Lower lobe of right lung (tissue), 2 donors: ENCODE data around the gene COL4A6. TPM values are rescaled to one million over a fixed set of nuclear protein-coding genes. Genes with fewer than 3 reads are reported as not detected.

Source experiments
- ATAC-seq, 2 donors: fragments of 200-7000 bp; cut with Tn5 transposase; one replicate each; pipeline ENCODE4 v1.9.1; 2020 to 2022; ENCODE audit warnings: mild to moderate bottlenecking in 2 of 2, moderate library complexity in 2 of 2
- DNase-seq: peaks from one replicate; pipeline ENCODE4 v3.0.0-alpha.2; 2020
- H3K27ac ChIP-seq: fragments of 200-600 bp; one replicate; pipeline ENCODE4 v1.8.0; 2022
- H3K27me3 ChIP-seq: fragments of 200-600 bp; one replicate; pipeline ENCODE4 v1.8.0; 2022; ENCODE audit warnings: low read depth
- H3K36me3 ChIP-seq: fragments of 200-600 bp; one replicate; pipeline ENCODE4 v1.8.0; 2022; ENCODE audit warnings: mild to moderate bottlenecking
- H3K4me1 ChIP-seq: fragments of 200-600 bp; one replicate; pipeline ENCODE4 v1.8.0; 2022
- H3K4me3 ChIP-seq: fragments of 200-600 bp; one replicate; pipeline ENCODE4 v1.8.0; 2022; ENCODE audit warnings: mild to moderate bottlenecking
- H3K9me3 ChIP-seq: fragments of 200-600 bp; one replicate; pipeline ENCODE4 v1.8.0; 2022
- intact Hi-C: fragments of 100-400 bp; cut with DNase I; formaldehyde crosslinking; loops from one replicate; pipeline ENCODE4 v1.11.0; 2022
- total RNA-seq: library from RNA; stranded (reverse); fragmentation: NEBNext Ultra II Directional; extraction: Animal tissue kit (Norgen Biotek cat#: 25700); gene quantifications from one replicate; pipeline ENCODE4 v1.2.1, GENCODE V29; 2021
- TF ChIP-seq, protein P1 (sequence below): fragments of 200-600 bp; IDR thresholded peaks from one replicate; pipeline ENCODE4 v1.8.0; 2022; ENCODE audit warnings: antibody characterized with exemption, mild to moderate bottlenecking
- donor health status: DM: no; HTN: yes; CAD: no; lungs with severe emphysema.

The COL4A6 gene
- total RNA-seq, 1 donor from 2014 or later: 1.8 TPM

DNA sequence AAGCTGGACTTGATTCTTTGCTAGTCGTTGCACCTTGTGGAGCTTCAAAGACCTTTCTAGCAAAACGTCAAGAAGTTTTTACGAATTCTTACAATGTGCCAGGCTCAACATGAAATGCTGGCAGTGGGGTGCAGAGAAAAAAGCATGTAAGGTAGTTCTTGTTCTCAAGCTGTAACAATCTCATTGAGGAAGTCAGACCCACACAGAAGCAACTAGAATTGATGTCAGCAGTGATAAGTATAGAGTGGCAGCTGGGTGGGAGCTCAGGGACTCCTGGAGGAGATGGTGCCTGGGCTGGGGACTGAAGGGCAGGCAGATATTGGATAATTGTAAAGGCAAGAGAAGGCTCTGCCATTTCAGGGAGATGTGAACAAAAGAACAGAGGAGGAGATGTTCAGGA, 264.3 kb downstream of the COL4A6 start:
- no peaks in the 10 kb centered on the region for H3K9me3 ChIP-seq
- no peaks in the 10 kb centered on the region for H3K4me1 ChIP-seq
- TF ChIP-seq, protein P1, sequence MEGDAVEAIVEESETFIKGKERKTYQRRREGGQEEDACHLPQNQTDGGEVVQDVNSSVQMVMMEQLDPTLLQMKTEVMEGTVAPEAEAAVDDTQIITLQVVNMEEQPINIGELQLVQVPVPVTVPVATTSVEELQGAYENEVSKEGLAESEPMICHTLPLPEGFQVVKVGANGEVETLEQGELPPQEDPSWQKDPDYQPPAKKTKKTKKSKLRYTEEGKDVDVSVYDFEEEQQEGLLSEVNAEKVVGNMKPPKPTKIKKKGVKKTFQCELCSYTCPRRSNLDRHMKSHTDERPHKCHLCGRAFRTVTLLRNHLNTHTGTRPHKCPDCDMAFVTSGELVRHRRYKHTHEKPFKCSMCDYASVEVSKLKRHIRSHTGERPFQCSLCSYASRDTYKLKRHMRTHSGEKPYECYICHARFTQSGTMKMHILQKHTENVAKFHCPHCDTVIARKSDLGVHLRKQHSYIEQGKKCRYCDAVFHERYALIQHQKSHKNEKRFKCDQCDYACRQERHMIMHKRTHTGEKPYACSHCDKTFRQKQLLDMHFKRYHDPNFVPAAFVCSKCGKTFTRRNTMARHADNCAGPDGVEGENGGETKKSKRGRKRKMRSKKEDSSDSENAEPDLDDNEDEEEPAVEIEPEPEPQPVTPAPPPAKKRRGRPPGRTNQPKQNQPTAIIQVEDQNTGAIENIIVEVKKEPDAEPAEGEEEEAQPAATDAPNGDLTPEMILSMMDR: no peak
- DNase-seq (no peak), ATAC-seq (no peak)
- no peak overlapping the region for H3K27ac ChIP-seq
- H3K36me3 ChIP-seq: no peaks in the 10 kb centered on the region
- no peak overlapping the region for H3K4me3 ChIP-seq
- intact Hi-C loops: no loop called here
- no peaks in the 10 kb centered on the region for H3K27me3 ChIP-seq

DNA sequence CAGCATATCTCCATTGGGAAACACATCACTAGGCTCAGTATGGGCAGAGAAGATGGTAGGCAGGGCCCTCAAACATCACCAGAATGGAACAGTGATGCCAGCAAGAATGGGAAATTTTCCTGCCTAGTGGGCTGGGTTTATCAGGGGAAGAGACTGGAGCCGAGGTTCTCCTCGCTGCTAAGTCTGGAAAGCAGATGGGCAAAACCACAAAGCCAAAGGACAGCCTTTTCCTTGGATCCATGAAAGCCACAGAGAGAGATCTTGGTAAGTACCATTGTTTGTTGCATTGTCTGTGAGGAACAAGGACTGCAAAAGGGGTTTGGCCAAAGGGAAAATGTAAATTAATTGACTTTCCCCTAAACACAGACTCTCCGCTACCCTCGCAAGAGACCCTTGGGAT, 266.6 kb downstream of the COL4A6 start:
- H3K4me3 ChIP-seq: no peak overlapping the region
- TF ChIP-seq, protein P1: no peak
- no peak for ATAC-seq
- DNase-seq: no peak
- no peaks in the 10 kb centered on the region for H3K4me1 ChIP-seq
- H3K9me3 ChIP-seq: no peaks in the 10 kb centered on the region
- H3K27me3 ChIP-seq: no peaks in the 10 kb centered on the region
- intact Hi-C loops: no loop called here
- H3K36me3 ChIP-seq: no peaks in the 10 kb centered on the region
- no peak overlapping the region for H3K27ac ChIP-seq

DNA sequence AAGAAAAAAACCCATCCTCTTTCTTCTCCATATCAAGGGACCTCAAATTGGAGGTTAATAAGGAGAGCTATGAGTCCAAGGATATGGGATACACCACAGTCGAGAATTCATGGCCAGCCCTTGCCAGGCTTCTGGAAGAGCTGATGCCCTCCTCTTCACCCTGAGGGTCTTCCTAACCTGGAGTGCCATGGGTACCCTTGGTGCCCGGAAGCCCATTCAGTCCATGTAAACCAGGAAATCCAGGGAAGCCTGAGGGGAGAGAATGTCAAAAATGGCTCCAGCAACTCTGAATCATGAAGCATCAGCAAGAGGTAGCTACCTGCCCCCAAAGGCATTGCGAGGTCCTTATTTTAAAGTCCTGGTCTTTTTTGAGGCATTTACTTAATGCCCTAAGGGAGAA, 268.5 kb downstream of the COL4A6 start:
- DNase-seq: no peak
- ATAC-seq: no peak
- TF ChIP-seq, protein P1: no peak
- Histone ChIP-seq H3K27ac (no peak overlapping the region), H3K9me3 (no peaks in the 10 kb centered on the region), H3K36me3 (no peaks in the 10 kb centered on the region), H3K27me3 (no peaks in the 10 kb centered on the region), H3K4me1 (no peaks in the 10 kb centered on the region), H3K4me3 (no peak overlapping the region)
- intact Hi-C loops: no loop called here

DNA sequence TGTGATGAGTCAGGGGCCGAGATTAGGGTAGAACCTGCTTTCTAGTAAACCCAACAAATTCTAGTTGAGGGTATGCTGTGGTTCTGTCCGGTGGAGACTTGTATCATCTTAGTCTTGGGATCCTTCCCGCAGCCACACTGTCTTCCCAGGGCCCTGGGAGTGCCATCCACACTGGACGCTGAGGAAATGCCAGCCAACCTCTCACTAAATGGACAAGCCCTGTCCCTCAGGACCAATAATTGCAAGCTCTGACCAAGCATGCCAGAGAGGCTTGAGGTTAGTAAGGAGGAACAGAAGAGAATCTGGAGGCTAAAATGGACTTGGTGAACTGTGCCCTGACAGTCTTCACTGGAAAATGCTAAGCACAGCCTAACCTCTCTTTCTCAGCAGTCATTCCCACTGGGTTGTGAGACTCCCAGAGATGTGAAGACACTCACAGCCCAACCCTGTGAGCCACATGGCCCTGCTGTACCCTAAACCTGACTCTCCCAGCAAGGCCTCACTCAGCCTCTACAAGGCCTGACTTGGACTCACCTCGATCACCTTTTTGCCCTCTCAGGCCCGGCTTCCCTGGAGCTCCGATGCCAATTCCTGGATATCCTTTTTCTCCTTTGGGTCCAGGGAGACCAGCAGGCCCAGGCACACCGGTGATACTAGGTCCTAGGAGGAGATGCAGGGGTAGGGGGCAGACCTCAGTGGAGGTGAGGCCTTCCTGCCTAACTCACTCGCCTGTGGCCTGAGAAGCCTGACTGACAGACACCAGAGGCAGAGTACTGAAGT, 269.1 kb downstream of the COL4A6 start:
- H3K27ac ChIP-seq: no peak overlapping the region
- H3K4me1 ChIP-seq: no peaks in the 10 kb centered on the region
- no peak overlapping the region for H3K4me3 ChIP-seq
- intact Hi-C loops: no loop called here
- H3K36me3 ChIP-seq: no peaks in the 10 kb centered on the region
- TF ChIP-seq, protein P1: no peak
- no peaks in the 10 kb centered on the region for H3K9me3 ChIP-seq
- DNase-seq (no peak), ATAC-seq (no peak)
- no peaks in the 10 kb centered on the region for H3K27me3 ChIP-seq

DNA sequence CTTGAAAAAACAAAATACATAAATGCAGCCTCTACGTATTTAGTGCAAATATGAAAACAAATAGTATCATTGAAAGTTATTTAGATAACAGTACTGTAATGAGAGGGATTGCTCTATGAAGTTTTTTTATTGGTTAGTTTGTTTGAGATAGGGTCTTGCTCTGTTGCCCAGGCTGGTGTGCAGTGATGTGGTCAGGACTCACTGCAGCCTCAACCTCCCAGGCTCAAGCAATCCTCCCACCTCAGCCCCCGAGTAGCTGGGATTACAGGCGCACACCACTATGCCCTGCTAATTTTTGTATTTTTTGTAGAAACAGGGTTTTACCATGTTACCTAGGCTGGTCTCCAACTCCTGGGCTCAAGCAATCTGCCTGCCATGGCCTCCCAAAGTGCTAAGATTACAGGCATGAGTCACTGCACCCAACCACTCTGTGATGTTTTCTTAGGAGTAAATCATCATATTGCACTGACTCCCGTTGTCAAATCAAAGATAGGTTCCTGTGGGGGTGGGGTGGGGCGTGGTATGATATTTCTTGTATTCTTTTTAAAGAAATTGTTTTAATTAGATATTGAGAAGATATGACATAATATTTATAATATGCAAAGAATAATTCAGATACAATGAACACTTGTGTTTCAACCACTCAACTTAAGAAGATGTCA, 270.9 kb downstream of the COL4A6 start:
- Histone ChIP-seq H3K4me3 (no peak overlapping the region), H3K27me3 (no peaks in the 10 kb centered on the region), H3K36me3 (no peaks in the 10 kb centered on the region), H3K27ac (no peak overlapping the region), H3K4me1 (no peaks in the 10 kb centered on the region), H3K9me3 (no peaks in the 10 kb centered on the region)
- DNase-seq (no peak), ATAC-seq (no peak)
- intact Hi-C loops: no loop called here
- TF ChIP-seq, protein P1: no peak
